Liver (tissue), 3 donors: Measurements from ENCODE around the gene WIPF1.

ENCODE experiments used
- CTCF ChIP-seq: fragments of 150-350 bp; IDR thresholded peaks from 2 replicates; pipeline ENCODE4 v1.5.1; 2017; ENCODE audit warnings: improper control_type of control experiment, low read depth, low read length; ENCODE audit not compliant: missing input control
- FOXA1 ChIP-seq: IDR thresholded peaks from 2 replicates; pipeline ENCODE4 v1.6.1; 2016; ENCODE audit warnings: antibody characterized with exemption
- MAX ChIP-seq: IDR thresholded peaks from 2 replicates; pipeline ENCODE4 v1.6.1; 2016; ENCODE audit warnings: antibody characterized with exemption
- RXRA ChIP-seq, 2 donors: IDR thresholded peaks; 2 replicates each; pipeline ENCODE4 v1.6.1; 2017 to 2018; ENCODE audit warnings: antibody characterized with exemption in 2 of 2, mild to moderate bottlenecking in 1 of 2
- TAF1 ChIP-seq: conservative IDR thresholded peaks from 2 replicates; pipeline ENCODE4 v1.6.1; 2016; ENCODE audit warnings: antibody characterized with exemption, mild to moderate bottlenecking
- donor health status: healthy.
- donor health status: healthy.

GRCh38 chr2:174630107-174630506 is 32.5 kb upstream of the WIPF1 start:
- TF ChIP-seq TAF1 (no peak), CTCF (no peak), FOXA1 (no peak), MAX (no peak), RXRA (IDR thresholded peaks at IDR 0.05) (no peak)
